ENCODE measurements around the gene TNFRSF13B.

- TF ChIP-seq CTCF (conservative IDR thresholded peaks at IDR 0.05) (no peak), EZH2 (IDR thresholded peaks at IDR 0.05; ENCODE audit: low read depth) (no peak)
Observed at GRCh38 chr17:17001076-17001777, 29.3 kb upstream of the TNFRSF13B start.
